CD14-positive monocyte (primary cell): ENCODE results near the gene CNTN6. TPM values are rescaled to one million over a fixed set of nuclear protein-coding genes. Genes with fewer than 3 reads are reported as not detected.

Source experiments
- DNase-seq, 3 donors: peaks; one replicate each; pipeline ENCODE4 v3.0.0-alpha.2; 2011 to 2022
- H2AFZ ChIP-seq: 2 replicates; pipeline ENCODE4 v1.6.0; 2012; ENCODE audit warnings: mild to moderate bottlenecking, low read depth, low read length, inconsistent platforms; ENCODE audit not compliant: insufficient read depth, poor library complexity, severe bottlenecking
- H3K27ac ChIP-seq, 2 donors: 1 replicate in 1 of 2; 2 replicates in 1 of 2; pipeline ENCODE4 v1.5.1; 2012 to 2013; ENCODE audit warnings: low read length in 2 of 2, control low read depth in 1 of 2, inconsistent platforms in 1 of 2, low read depth in 1 of 2, mild to moderate bottlenecking in 1 of 2
- H3K27me3 ChIP-seq, 2 donors: one replicate each; pipeline versions ENCODE4 v1.6.0 to v1.6.1; 2011 to 2013; ENCODE audit warnings: low read length in 2 of 2; ENCODE audit not compliant: control insufficient read depth in 2 of 2, insufficient read depth in 2 of 2
- H3K36me3 ChIP-seq, 2 donors: replicated peaks in 1 of 2; 1 replicate in 1 of 2; 2 replicates in 1 of 2; pipeline versions ENCODE4 v1.5.1 to v1.6.1; 2012 to 2013; ENCODE audit warnings: low read length in 2 of 2, control low read depth in 1 of 2, inconsistent platforms in 1 of 2, mild to moderate bottlenecking in 1 of 2; ENCODE audit not compliant: insufficient read depth in 2 of 2, control insufficient read depth in 1 of 2
- H3K4me1 ChIP-seq, 2 donors: 1 replicate in 1 of 2; 2 replicates in 1 of 2; pipeline versions ENCODE4 v1.5.1 to v1.6.1; 2012 to 2013; ENCODE audit warnings: low read length in 2 of 2, control low read depth in 1 of 2, inconsistent platforms in 1 of 2, mild to moderate bottlenecking in 1 of 2, moderate library complexity in 1 of 2; ENCODE audit not compliant: insufficient read depth in 2 of 2, control insufficient read depth in 1 of 2
- H3K4me2 ChIP-seq: replicated peaks from 2 replicates; pipeline ENCODE3; 2012; ENCODE audit warnings: low read length, moderate library complexity, mild to moderate bottlenecking; ENCODE audit not compliant: poor library complexity, severe bottlenecking; ENCODE audit errors: extremely low read depth
- H3K4me3 ChIP-seq, 3 experiments: fragments of 200-600 bp in 1 of 3; sonication (generic) in 1 of 3; replicated peaks in 1 of 3; 1 replicate in 2 of 3; 2 replicates in 1 of 3; pipeline ENCODE4 v1.5.1; 2011 to 2013; ENCODE audit warnings: low read length in 3 of 3, mild to moderate bottlenecking in 3 of 3, control low read depth in 2 of 3, low read depth in 2 of 3, inconsistent platforms in 1 of 3, moderate library complexity in 1 of 3
- H3K79me2 ChIP-seq: 2 replicates; pipeline ENCODE4 v1.6.0; 2012; ENCODE audit warnings: mild to moderate bottlenecking, control low read depth, inconsistent platforms, low read length, moderate library complexity; ENCODE audit not compliant: insufficient read depth
- H3K9ac ChIP-seq: 2 replicates; pipeline ENCODE4 v1.6.0; 2017; ENCODE audit warnings: low read length, mild to moderate bottlenecking; ENCODE audit not compliant: insufficient read depth, poor library complexity, severe bottlenecking
- H3K9me3 ChIP-seq, 2 donors: replicated peaks in 1 of 2; 1 replicate in 1 of 2; 2 replicates in 1 of 2; pipeline versions ENCODE4 v1.5.1 to v1.6.1; 2012 to 2013; ENCODE audit warnings: low read length in 2 of 2, control low read depth in 1 of 2; ENCODE audit not compliant: control insufficient read depth in 1 of 2, insufficient read depth in 1 of 2
- H4K20me1 ChIP-seq: 2 replicates; pipeline ENCODE4 v1.6.0; 2012; ENCODE audit warnings: mild to moderate bottlenecking, low read length, control low read depth, moderate library complexity; ENCODE audit not compliant: insufficient read depth
- H3K27ac Mint-ChIP-seq, 7 donors: one replicate each; pipeline ENCODE4 v1.8.0; 2020; ENCODE audit warnings: mild to moderate bottlenecking in 7 of 7, mixed read lengths in 7 of 7, moderate library complexity in 6 of 7, inconsistent platforms in 2 of 7
- H3K27me3 Mint-ChIP-seq, 3 donors: one replicate each; pipeline ENCODE4 v1.8.0; 2021 to 2022; ENCODE audit warnings: low read depth in 3 of 3, mild to moderate bottlenecking in 3 of 3, mixed read lengths in 3 of 3, moderate library complexity in 3 of 3, inconsistent platforms in 1 of 3
- H3K36me3 Mint-ChIP-seq, 2 donors: one replicate each; pipeline ENCODE4 v1.8.0; 2020; ENCODE audit warnings: mixed read lengths in 2 of 2, inconsistent platforms in 1 of 2, mild to moderate bottlenecking in 1 of 2
- H3K4me1 Mint-ChIP-seq: one replicate; pipeline ENCODE4 v1.8.0; 2020; ENCODE audit warnings: mild to moderate bottlenecking, mixed read lengths
- H3K4me3 Mint-ChIP-seq, 2 donors: one replicate each; pipeline ENCODE4 v1.8.0; 2020; ENCODE audit warnings: mild to moderate bottlenecking in 2 of 2, mixed read lengths in 2 of 2, moderate library complexity in 1 of 2
- H3K9me3 Mint-ChIP-seq, 7 donors: one replicate each; pipeline ENCODE4 v1.8.0; 2020 to 2022; ENCODE audit warnings: mixed read lengths in 7 of 7, mild to moderate bottlenecking in 6 of 7, moderate library complexity in 6 of 7, inconsistent platforms in 2 of 7
- CTCF ChIP-seq: fragments of 200-600 bp; IDR thresholded peaks from one replicate; pipeline ENCODE4 v1.8.0; 2022; ENCODE audit warnings: antibody characterized with exemption, mild to moderate bottlenecking
- WGBS: methylation state at CpG from one replicate; pipeline ENCODE4 v1.1.5; 2013; ENCODE audit warnings: missing lambda C conversion rate; ENCODE audit not compliant: insufficient coverage; 5-methylcytosine and 5-hydroxymethylcytosine counted together
- intact Hi-C, 2 donors: fragments of 100-400 bp; cut with micrococcal nuclease; formaldehyde crosslinking; loops; one replicate each; pipeline versions ENCODE4 v1.15.0 to v1.15.1; 2023
- polyA minus RNA-seq: library from RNA; depleted of rRNA, polyadenylated mRNA; stranded (reverse); fragments of >200 nt; gene quantifications from 2 replicates; pipeline ENCODE4 v1.2.3, GENCODE V29; 2012
- polyA plus RNA-seq, 3 donors: library from polyadenylated mRNA; depleted of rRNA in 1 of 3; unstranded in 2 of 3; stranded (reverse) in 1 of 3; fragments of 300-500 nt in 2 of 3; fragments of >200 nt in 1 of 3; fragmentation: Illumina TruSeq in 2 of 3; gene quantifications; 1 replicate in 2 of 3; 2 replicates in 1 of 3; pipeline ENCODE4 v1.2.3, GENCODE V29; 2012 to 2021
- total RNA-seq, 12 experiments: library from RNA in 1 of 12; stranded (reverse) in 1 of 12; fragments of 120-200 nt in 1 of 12; gene quantifications; one replicate each; pipeline ENCODE4 v1.2.4 and lab custom pipeline; 2013 to 2026; ENCODE audit warnings: mixed read lengths in 6 of 12, inconsistent platforms in 1 of 12

CNTN6 gene
- 0.02 TPM for total RNA-seq (2013)
- polyA plus RNA-seq (not detected), polyA minus RNA-seq (not detected in 2 replicates), total RNA-seq (lab: John Stamatoyannopoulos, UW) (0 to 2.1 (median 0.08) reads per million in 11 experiments)

- no peak within 1 kb of the TSS for H3K27ac ChIP-seq
- no peak within 1 kb of the TSS for H3K4me3 ChIP-seq
- no peaks in the 10 kb centered on the region for H3K79me2 ChIP-seq
- intact Hi-C loops: no loop called here
- DNase-seq: no peak
- Mint-ChIP-seq H3K27me3 (no peaks in the 10 kb centered on the region), H3K9me3 (peaks cover 0 to 6% (median 2%) of the 10 kb centered on the region in 7 donors), H3K4me1 (no peaks in the 10 kb centered on the region), H3K36me3 (no peaks in the 10 kb centered on the region), H3K27ac (no peak within 1 kb of the TSS), H3K4me3 (no peak within 1 kb of the TSS)
- no peaks in the 10 kb centered on the region for H3K36me3 ChIP-seq
- H2AFZ ChIP-seq: no peak within 1 kb of the TSS
- H3K9ac ChIP-seq: no peak within 1 kb of the TSS
- H3K9me3 ChIP-seq: no peaks in the 10 kb centered on the region
- TF ChIP-seq CTCF: no peak
- 89% methylated on average over 7 of the region's 7 CpGs for WGBS
- no peaks in the 10 kb centered on the region for H3K27me3 ChIP-seq
- no peaks in the 10 kb centered on the region for H4K20me1 ChIP-seq
- no peak within 1 kb of the TSS for H3K4me2 ChIP-seq
- H3K4me1 ChIP-seq: no peaks in the 10 kb centered on the region
Measured at GRCh38 chr3:1092771-1093170, at the start of gene CNTN6. TSS of gene CNTN6 (plus strand) at chr3:1093024. CDS start at chr3:1148009, 54,985 bp downstream.

- Histone ChIP-seq H2AFZ (no peak overlapping the region), H3K27me3 (no peaks in the 10 kb centered on the region), H3K4me2 (no peak overlapping the region), H3K36me3 (no peaks in the 10 kb centered on the region), H3K4me1 (no peaks in the 10 kb centered on the region), H3K27ac (no peak overlapping the region), H3K4me3 (no peak overlapping the region), H3K9me3 (peaks cover 0 to 10% of the 10 kb centered on the region in 2 donors), H3K79me2 (no peaks in the 10 kb centered on the region), H3K9ac (no peak overlapping the region), H4K20me1 (no peaks in the 10 kb centered on the region)
- DNase-seq: no peak
- H3K27ac Mint-ChIP-seq: no peak overlapping the region
- no CpG with 5 or more reads among the region's 2 CpGs for WGBS
- no peaks in the 10 kb centered on the region for H3K36me3 Mint-ChIP-seq
- TF ChIP-seq CTCF: no peak
- H3K4me1 Mint-ChIP-seq: no peaks in the 10 kb centered on the region
- H3K4me3 Mint-ChIP-seq: no peak overlapping the region
- H3K9me3 Mint-ChIP-seq: peaks cover 0 to 14% (median 4%) of the 10 kb centered on the region in 7 donors
- H3K27me3 Mint-ChIP-seq: no peaks in the 10 kb centered on the region
- intact Hi-C loops: no loop called here
Measured at GRCh38 chr3:1048558-1048957, 44.3 kb upstream of the CNTN6 start.
